RWPE1 (cell line): ENCODE data around the gene SPSB2.
"Not testable (repeated sequence)": the region's sequence is repeated elsewhere in the genome, so short reads cannot be mapped to it uniquely, and the experiment has no call there.

Experiments
- CTCF ChIA-PET: fragments of 350-600 bp; sonication (Branson Sonifier 250); formaldehyde crosslinking; extraction: SDS; loops from one replicate; lab custom pipeline; 2021; lab: Yijun Ruan, JAX
- POLR2A ChIA-PET: fragments of 400-600 bp; formaldehyde crosslinking; extraction: SDS; loops from one replicate; lab custom pipeline; 2020; ENCODE audit warnings: antibody characterized with exemption; ENCODE audit not compliant: low non-redundant PET; lab: Yijun Ruan, JAX
- DNase-seq: peaks from one replicate; pipeline ENCODE4 v3.0.0; 2012; ENCODE audit warnings: low spot score
- H3K27ac ChIP-seq: fragments of 450-650 bp; 2 replicates; pipeline ENCODE4 v1.5.1; 2017
- CTCF ChIP-seq: fragments of 450-650 bp; conservative IDR thresholded peaks from 2 replicates; pipeline ENCODE4 v1.5.1; 2017; ENCODE audit warnings: low read depth, mild to moderate bottlenecking

Gene SPSB2

GRCh38 chr12:6869049-6870021 is 3.8 kb downstream of the SPSB2 start:
- peak; percentile 71 for TF ChIP-seq CTCF
- DNase-seq = peak; percentile 61
- CTCF ChIA-PET = interaction anchor here (0.7 to 2.0 kb wide), 6 partner anchors 15 to 145 kb away, joined by 3 to 12 read pairs (median 6); partner anchors contain the start of gene USP5
- peak overlapping the region; percentile 84 for H3K27ac ChIP-seq
- POLR2A ChIA-PET = no interaction called here

GRCh38 chr12:6868211-6869048 is 4.7 kb downstream of the SPSB2 start:
- DNase-seq = no peak
- no peak for TF ChIP-seq CTCF
- CTCF ChIA-PET = interaction anchor here (0.6 to 2.0 kb wide), 4 partner anchors 16 to 117 kb away, joined by 3 to 12 read pairs (median 6); no protein-coding TSS in a partner anchor
- POLR2A ChIA-PET = interaction anchor here (2.3 kb wide), 1 partner anchor 16 kb away, joined by 13 read pairs; the partner anchor contains the start of gene USP5
- peak overlapping the region; percentile 84 for H3K27ac ChIP-seq

GRCh38 chr12:6867413-6868210 is 5.5 kb downstream of the SPSB2 start, which contains the start of gene TPI1:
TPI1 (plus strand) TSS chr12:6867531; CDS start chr12:6867567, 36 bp downstream.
- DNase-seq = peak; percentile 84
- POLR2A ChIA-PET = interaction anchor here (2.3 kb wide), 1 partner anchor 15 kb away, joined by 13 read pairs; the partner anchor contains the start of gene USP5
- TF ChIP-seq CTCF = no peak
- CTCF ChIA-PET = interaction anchor here (0.6 kb wide), 1 partner anchor 75 kb away, joined by 3 read pairs; no protein-coding TSS in a partner anchor
- peak within 1 kb of the TSS; percentile 84 for H3K27ac ChIP-seq

GRCh38 chr12:6866920-6867412 is 6.1 kb downstream of the SPSB2 start:
- TF ChIP-seq CTCF = no peak
- CTCF ChIA-PET = no interaction called here
- no peak for DNase-seq

GRCh38 chr12:6866163-6866919 is 6.8 kb downstream of the SPSB2 start:
- TF ChIP-seq CTCF = no peak
- no peak for DNase-seq
- ChIA-PET POLR2A (interaction anchor here (0.6 to 2.3 kb wide), 2 partner anchors 14 to 80 kb away, joined by 3 to 13 read pairs; partner anchors contain the start of gene USP5), CTCF (interaction anchor here (0.5 kb wide), 1 partner anchor 78 kb away, joined by 3 read pairs; no protein-coding TSS in a partner anchor)
- H3K27ac ChIP-seq = peak overlapping the region; percentile 84

More at GRCh38 chr12:6866920-6867412, 6.1 kb downstream of the SPSB2 start:
- POLR2A ChIA-PET = interaction anchor here (0.6 to 2.3 kb wide), 2 partner anchors 15 to 79 kb away, joined by 3 to 13 read pairs; partner anchors contain the start of gene USP5
- H3K27ac ChIP-seq = peak overlapping the region; percentile 84

- not testable (repeated sequence) for DNase-seq, H3K27ac ChIP-seq
- CTCF ChIA-PET = interaction anchor here (0.7 kb wide), 1 partner anchor 183 kb away, joined by 4 read pairs; no protein-coding TSS in a partner anchor
- POLR2A ChIA-PET = interaction anchor here (1.1 kb wide), 1 partner anchor 13 kb away, joined by 7 read pairs; the partner anchor contains the start of gene USP5
These were observed 7.8 kb downstream of the SPSB2 start for GRCh38 chr12:6865307-6865706.
